HT-29 (cell line): ENCODE measurements around the gene C19orf47. TPM values are rescaled to one million over a fixed set of nuclear protein-coding genes. Genes with fewer than 3 reads are reported as not detected.
"Not testable (repeated sequence)": the region's sequence is repeated elsewhere in the genome, so short reads cannot be mapped to it uniquely, and the experiment has no call there.

Experiments
- DNase-seq: peaks from one replicate; pipeline ENCODE4 v3.0.0-alpha.2; 2015; ENCODE audit warnings: low spot score
- total RNA-seq: library from RNA; depleted of rRNA; stranded (reverse); fragments of >200 nt; shearing (Covaris generic); gene quantifications from 2 replicates; pipeline ENCODE4 v1.2.3, GENCODE V29; 2014

C19orf47 gene
- total RNA-seq, 1 experiment from 2014 or later: 36.9 TPM

- no peak for DNase-seq
Measured at GRCh38 chr19:40355975-40356680, 7.9 kb upstream of the C19orf47 start.

- DNase-seq: peak; percentile 46
Measured at GRCh38 chr19:40348961-40349507, 837 bp upstream of the C19orf47 start.

GRCh38 chr19:40344422-40344821 lies 3.8 kb downstream of the C19orf47 start:
- no peak for DNase-seq

GRCh38 chr19:40342644-40343311 lies 5.4 kb downstream of the C19orf47 start:
- DNase-seq: no peak

- DNase-seq: no peak
Measured at GRCh38 chr19:40341601-40342482, 6.4 kb downstream of the C19orf47 start.

GRCh38 chr19:40339018-40339728 lies 9.0 kb downstream of the C19orf47 start:
- no peak for DNase-seq

GRCh38 chr19:40337594-40337993 lies 10.6 kb downstream of the C19orf47 start:
- DNase-seq: no peak

- DNase-seq: no peak
Measured at GRCh38 chr19:40337107-40337506, 11.1 kb downstream of the C19orf47 start.

GRCh38 chr19:40336601-40336900 lies 11.6 kb downstream of the C19orf47 start:
- no peak for DNase-seq

GRCh38 chr19:40335855-40336600 lies 12.2 kb downstream of the C19orf47 start:
- no peak for DNase-seq

- DNase-seq: no peak
Measured at GRCh38 chr19:40335101-40335500, 13.1 kb downstream of the C19orf47 start.

GRCh38 chr19:40333083-40333482 lies 15.1 kb downstream of the C19orf47 start:
- DNase-seq: not testable (repeated sequence)

GRCh38 chr19:40332669-40333068 lies 15.5 kb downstream of the C19orf47 start:
- no peak for DNase-seq

- no peak for DNase-seq
Measured at GRCh38 chr19:40331052-40331451, 17.1 kb downstream of the C19orf47 start.

GRCh38 chr19:40326201-40326600 lies 22.0 kb downstream of the C19orf47 start:
- no peak for DNase-seq

- DNase-seq: no peak
Measured at GRCh38 chr19:40323705-40324104, 24.5 kb downstream of the C19orf47 start.

- DNase-seq: no peak
Measured at GRCh38 chr19:40322951-40323615, 25.1 kb downstream of the C19orf47 start.

GRCh38 chr19:40322271-40322610 lies 26.0 kb downstream of the C19orf47 start:
- DNase-seq: no peak

GRCh38 chr19:40321566-40322270 lies 26.5 kb downstream of the C19orf47 start:
- no peak for DNase-seq

- no peak for DNase-seq
Measured at GRCh38 chr19:40321076-40321475, 27.1 kb downstream of the C19orf47 start.
